ENCODE measurements around the gene CCNYL1. TPM values are rescaled to one million over a fixed set of nuclear protein-coding genes. Genes with fewer than 3 reads are reported as not detected.

CCNYL1 gene
- total and polyA plus RNA-seq, 2 experiments from 2014 or later: 13.7 to 17.6 TPM

DNA sequence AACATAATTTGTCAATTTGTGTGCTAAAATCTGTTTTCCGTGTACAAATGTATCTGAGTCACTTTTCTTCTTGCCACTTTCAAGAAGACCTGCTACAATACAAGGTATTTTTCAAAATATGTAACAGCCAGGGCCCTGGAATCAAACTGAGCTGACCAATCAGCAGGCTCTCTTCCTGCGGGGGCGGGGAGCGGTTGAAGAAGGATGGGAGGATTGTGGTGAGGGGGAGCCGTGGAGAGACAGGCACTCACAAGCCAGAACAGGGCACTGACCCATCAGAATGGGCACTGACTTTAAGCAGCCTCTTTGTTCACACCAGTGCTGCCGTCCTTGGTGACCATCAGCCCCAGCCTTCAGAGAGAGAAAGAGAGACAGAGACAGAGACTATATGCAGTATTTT lies 40.6 kb upstream of the CCNYL1 start:
- H2AFZ ChIP-seq: no peak overlapping the region
- WGBS (ENCODE audit: low lambda C conversion rate, missing lambda C conversion rate): 71% methylated on average over 6 of the region's 6 CpGs
- no peak overlapping the region for H3K4me2 ChIP-seq

DNA sequence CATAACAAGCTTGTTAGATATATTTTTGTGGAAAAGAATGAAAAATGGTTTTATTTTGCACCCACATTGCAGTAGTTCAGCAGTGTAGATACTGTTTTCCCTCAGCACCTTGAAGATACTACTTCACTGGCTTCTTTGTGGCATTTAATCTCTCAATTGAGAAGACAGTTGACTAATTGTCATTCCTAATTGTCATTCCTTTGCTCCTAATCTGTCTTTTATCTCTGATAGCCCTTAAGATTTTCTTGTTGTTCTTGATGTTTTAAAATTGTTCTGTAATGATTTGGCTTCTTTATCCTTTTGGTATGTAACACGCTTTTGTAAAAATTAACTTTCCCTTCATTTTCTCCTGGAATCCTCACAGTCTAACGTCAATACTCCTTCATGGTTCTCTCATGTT lies 38.0 kb upstream of the CCNYL1 start:
- peaks cover 3% of the 10 kb centered on the region for H3K4me1 ChIP-seq (ENCODE audit: insufficient read depth)
- no peak overlapping the region for H3K4me2 ChIP-seq
- 44% methylated on average over 2 of the region's 2 CpGs for WGBS (ENCODE audit: low lambda C conversion rate, missing lambda C conversion rate)
- H3K27ac ChIP-seq: no peak overlapping the region
- no peaks in the 10 kb centered on the region for H3K9me2 ChIP-seq (replicated peaks; ENCODE audit: insufficient read depth)
- no peaks in the 10 kb centered on the region for H3K79me2 ChIP-seq
- no peak for DNase-seq (ENCODE audit: low spot score)
- H3K4me3 ChIP-seq: no peak overlapping the region
- no peak overlapping the region for H2AFZ ChIP-seq
- no peaks in the 10 kb centered on the region for H3K36me3 ChIP-seq (replicated peaks; ENCODE audit: insufficient read depth, low read depth)
- H3K27me3 ChIP-seq: no peaks in the 10 kb centered on the region
- TF ChIP-seq EZH2phosphoT487 (IDR thresholded peaks at IDR 0.05; ENCODE audit: low read depth, severe bottlenecking, unreplicated experiment): no peak
- no peaks in the 10 kb centered on the region for H4K20me1 ChIP-seq (ENCODE audit: insufficient read depth, poor library complexity, severe bottlenecking)
- no peaks in the 10 kb centered on the region for H3K9me3 ChIP-seq (ENCODE audit: low read depth)

More for the DNA sequence above, 40.6 kb upstream of the CCNYL1 start:
- H4K20me1 ChIP-seq (ENCODE audit: insufficient read depth, poor library complexity, severe bottlenecking): no peaks in the 10 kb centered on the region
- no peaks in the 10 kb centered on the region for H3K9me2 ChIP-seq (replicated peaks; ENCODE audit: insufficient read depth)
- H3K27me3 ChIP-seq: no peaks in the 10 kb centered on the region
- DNase-seq (ENCODE audit: low spot score): no peak
- no peaks in the 10 kb centered on the region for H3K4me1 ChIP-seq (ENCODE audit: insufficient read depth)
- H3K27ac ChIP-seq: no peak overlapping the region
- no peak for TF ChIP-seq EZH2phosphoT487 (IDR thresholded peaks at IDR 0.05; ENCODE audit: low read depth, severe bottlenecking, unreplicated experiment)
- no peak for TF ChIP-seq EZH2 (IDR thresholded peaks at IDR 0.05; ENCODE audit: borderline replicate concordance)
- TF ChIP-seq, protein P1, sequence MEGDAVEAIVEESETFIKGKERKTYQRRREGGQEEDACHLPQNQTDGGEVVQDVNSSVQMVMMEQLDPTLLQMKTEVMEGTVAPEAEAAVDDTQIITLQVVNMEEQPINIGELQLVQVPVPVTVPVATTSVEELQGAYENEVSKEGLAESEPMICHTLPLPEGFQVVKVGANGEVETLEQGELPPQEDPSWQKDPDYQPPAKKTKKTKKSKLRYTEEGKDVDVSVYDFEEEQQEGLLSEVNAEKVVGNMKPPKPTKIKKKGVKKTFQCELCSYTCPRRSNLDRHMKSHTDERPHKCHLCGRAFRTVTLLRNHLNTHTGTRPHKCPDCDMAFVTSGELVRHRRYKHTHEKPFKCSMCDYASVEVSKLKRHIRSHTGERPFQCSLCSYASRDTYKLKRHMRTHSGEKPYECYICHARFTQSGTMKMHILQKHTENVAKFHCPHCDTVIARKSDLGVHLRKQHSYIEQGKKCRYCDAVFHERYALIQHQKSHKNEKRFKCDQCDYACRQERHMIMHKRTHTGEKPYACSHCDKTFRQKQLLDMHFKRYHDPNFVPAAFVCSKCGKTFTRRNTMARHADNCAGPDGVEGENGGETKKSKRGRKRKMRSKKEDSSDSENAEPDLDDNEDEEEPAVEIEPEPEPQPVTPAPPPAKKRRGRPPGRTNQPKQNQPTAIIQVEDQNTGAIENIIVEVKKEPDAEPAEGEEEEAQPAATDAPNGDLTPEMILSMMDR (IDR thresholded peaks at IDR 0.05; ENCODE audit: poor library complexity): no peak
- H3K36me3 ChIP-seq (replicated peaks; ENCODE audit: insufficient read depth, low read depth): no peaks in the 10 kb centered on the region
- no peaks in the 10 kb centered on the region for H3K9me3 ChIP-seq (ENCODE audit: low read depth)
- H3K4me3 ChIP-seq: no peak overlapping the region
- no peaks in the 10 kb centered on the region for H3K79me2 ChIP-seq

DNA sequence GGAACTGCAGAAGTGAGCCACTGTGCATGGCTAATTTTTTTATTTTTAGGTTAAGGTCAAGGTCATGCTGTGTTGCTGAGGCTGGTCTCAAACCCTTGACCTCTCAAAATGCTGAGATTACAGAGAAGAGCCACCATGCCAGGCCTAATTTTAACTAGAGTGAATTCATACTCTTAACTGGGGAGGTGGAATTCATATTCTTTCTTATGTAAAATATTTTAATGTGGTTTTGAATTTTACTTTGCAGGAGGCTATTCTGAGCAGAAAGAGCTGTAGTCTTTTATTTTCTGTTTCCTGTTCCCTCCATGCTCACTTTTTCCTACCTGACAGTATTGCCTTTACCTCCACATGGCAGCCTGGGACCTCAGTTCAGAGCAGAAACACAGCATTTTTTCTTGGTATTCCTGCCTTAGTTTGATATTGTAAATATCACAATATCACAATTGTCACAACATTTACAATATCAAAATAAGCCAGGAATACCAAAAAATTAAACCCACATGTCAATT lies 37.1 kb upstream of the CCNYL1 start:
- no peak overlapping the region for H3K27ac ChIP-seq
- DNase-seq (ENCODE audit: low spot score): no peak
- no peak overlapping the region for H2AFZ ChIP-seq
- no peaks in the 10 kb centered on the region for H3K27me3 ChIP-seq
- no peaks in the 10 kb centered on the region for H3K79me2 ChIP-seq
- no peaks in the 10 kb centered on the region for H4K20me1 ChIP-seq (ENCODE audit: insufficient read depth, poor library complexity, severe bottlenecking)
- TF ChIP-seq EZH2 (IDR thresholded peaks at IDR 0.05; ENCODE audit: borderline replicate concordance) (no peak), EZH2phosphoT487 (IDR thresholded peaks at IDR 0.05; ENCODE audit: low read depth, severe bottlenecking, unreplicated experiment) (no peak)
- TF ChIP-seq, protein P1 (IDR thresholded peaks at IDR 0.05; ENCODE audit: poor library complexity): no peak
- H3K9me2 ChIP-seq (replicated peaks; ENCODE audit: insufficient read depth): no peaks in the 10 kb centered on the region
- H3K9me3 ChIP-seq (ENCODE audit: low read depth): no peaks in the 10 kb centered on the region
- H3K4me3 ChIP-seq: no peak overlapping the region
- no peak overlapping the region for H3K4me2 ChIP-seq
- no peaks in the 10 kb centered on the region for H3K36me3 ChIP-seq (replicated peaks; ENCODE audit: insufficient read depth, low read depth)
- H3K4me1 ChIP-seq (ENCODE audit: insufficient read depth): peaks cover 3% of the 10 kb centered on the region

DNA sequence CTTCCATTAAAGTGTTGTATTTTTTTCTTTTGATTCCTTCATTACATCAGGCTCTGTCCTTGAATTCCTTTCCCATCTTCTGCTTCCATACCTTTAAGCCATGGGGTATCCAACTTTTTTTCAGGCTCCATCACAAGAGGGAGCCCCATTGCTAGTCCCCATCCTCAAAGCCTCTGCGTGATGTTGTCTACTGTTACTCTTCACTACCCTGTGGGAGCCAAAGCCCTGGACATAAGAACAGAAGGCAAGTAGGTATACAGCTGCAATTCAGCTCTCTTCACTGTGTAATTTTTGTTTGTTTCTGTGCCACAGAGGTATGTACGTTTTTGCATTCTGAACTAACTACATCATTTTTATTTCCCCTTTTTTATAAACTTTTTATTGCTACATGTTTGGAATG lies 36.6 kb upstream of the CCNYL1 start:
- TF ChIP-seq, protein P1 (IDR thresholded peaks at IDR 0.05; ENCODE audit: poor library complexity): no peak
- TF ChIP-seq EZH2phosphoT487 (IDR thresholded peaks at IDR 0.05; ENCODE audit: low read depth, severe bottlenecking, unreplicated experiment) (no peak), EZH2 (IDR thresholded peaks at IDR 0.05; ENCODE audit: borderline replicate concordance) (no peak)
- Histone ChIP-seq H3K4me1 (ENCODE audit: insufficient read depth) (peaks cover 3% of the 10 kb centered on the region), H2AFZ (no peak overlapping the region), H3K9me2 (replicated peaks; ENCODE audit: insufficient read depth) (no peaks in the 10 kb centered on the region), H3K4me3 (no peak overlapping the region), H3K27ac (no peak overlapping the region), H3K9me3 (ENCODE audit: low read depth) (no peaks in the 10 kb centered on the region), H3K79me2 (no peaks in the 10 kb centered on the region), H3K27me3 (no peaks in the 10 kb centered on the region), H3K4me2 (no peak overlapping the region), H4K20me1 (ENCODE audit: insufficient read depth, poor library complexity, severe bottlenecking) (no peaks in the 10 kb centered on the region), H3K36me3 (replicated peaks; ENCODE audit: insufficient read depth, low read depth) (no peaks in the 10 kb centered on the region)
- WGBS (ENCODE audit: low lambda C conversion rate, missing lambda C conversion rate): 62% methylated on average over 2 of the region's 2 CpGs
- DNase-seq (ENCODE audit: low spot score): no peak
